Stimulated activated CD4-positive, alpha-beta T cell treated with anti-CD3 and anti-CD28 coated beads, Interleukin-15, amount 100 ng/mL, for 48 hours (primary cell): Measurements from ENCODE around the gene DNAL1.
"Not testable (repeated sequence)": the region's sequence is repeated elsewhere in the genome, so short reads cannot be mapped to it uniquely, and the experiment has no call there.

ENCODE experiments used
- DNase-seq, 2 donors: peaks; one replicate each; pipeline ENCODE4 v3.0.0-alpha.2; 2020; ENCODE audit warnings: low read depth in 2 of 2

The DNAL1 gene

GRCh38 chr14:73644531-73645247, at the start of gene DNAL1:
Gene DNAL1 (plus strand): TSS chr14:73644986. CDS start chr14:73645040, 54 bp downstream.
- DNase-seq = peak; percentile 82 to 90

GRCh38 chr14:73599499-73599898, 45.3 kb upstream of the DNAL1 start:
- DNase-seq = no peak

DNA sequence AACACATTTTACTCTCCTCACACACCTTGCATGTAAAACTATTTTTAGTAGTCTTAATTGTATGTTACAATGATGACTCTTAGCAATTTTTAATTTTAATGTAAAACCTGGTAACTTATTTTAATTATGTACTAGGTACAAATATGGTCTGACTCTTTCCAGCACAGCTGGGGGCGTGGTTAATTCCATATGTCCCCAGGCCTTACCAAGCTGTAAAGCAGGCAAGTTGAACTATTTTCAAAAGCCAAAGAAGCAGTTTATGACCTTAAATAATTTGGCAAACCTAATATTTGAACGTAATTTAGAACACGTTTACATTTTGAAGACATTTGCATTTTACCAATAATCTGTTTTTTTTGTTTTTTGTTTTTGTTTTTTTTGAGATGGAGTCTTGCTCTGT, 41.8 kb upstream of the DNAL1 start:
- DNase-seq = no peak

DNA sequence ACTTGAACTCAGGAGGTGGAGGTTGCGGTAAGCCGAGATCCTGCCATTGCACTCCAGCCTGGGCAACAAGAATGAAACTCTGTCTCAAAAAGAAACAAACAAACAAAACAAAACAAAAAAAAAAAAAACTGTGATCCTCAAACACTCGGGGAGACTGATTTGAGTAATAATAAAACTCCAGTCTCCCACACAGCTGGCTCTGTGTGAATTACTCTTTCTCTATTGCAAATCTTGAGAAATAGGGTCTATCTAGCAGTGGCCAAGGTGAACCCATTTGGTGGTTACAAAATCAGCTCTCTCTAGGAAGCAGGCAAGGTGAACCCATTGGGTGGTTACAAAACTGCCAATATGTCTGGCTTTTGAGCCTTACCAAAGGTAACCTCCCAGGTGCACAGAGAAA, 38.5 kb upstream of the DNAL1 start:
- no peak for DNase-seq

- no peak for DNase-seq
These were observed 37.5 kb upstream of the DNAL1 start for GRCh38 chr14:73607241-73607640.

DNA sequence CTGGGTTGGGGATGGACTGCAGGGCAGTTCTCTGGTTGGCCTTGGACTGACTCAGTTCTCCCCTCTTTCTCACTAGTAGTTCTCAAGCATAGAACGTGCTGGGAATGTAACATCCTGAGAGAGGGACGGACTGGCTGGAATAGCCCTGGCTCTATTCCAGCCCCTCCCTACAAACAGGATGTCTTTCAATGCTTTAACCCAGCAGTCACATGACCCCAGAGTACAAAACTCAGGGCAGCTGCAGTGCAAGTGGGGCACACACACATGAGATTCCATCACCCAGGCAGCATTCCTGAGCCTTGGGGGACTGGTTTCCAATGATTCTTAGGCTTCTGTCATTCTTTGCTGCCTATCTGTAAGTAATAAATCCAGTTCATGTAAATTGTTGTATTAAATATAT, 34.1 kb upstream of the DNAL1 start:
- no peak for DNase-seq

GRCh38 chr14:73612339-73613045, 32.3 kb upstream of the DNAL1 start, which contains the start of gene ACOT6:
Gene ACOT6 (plus strand): TSS chr14:73612517. CDS start chr14:73612572, 55 bp downstream.
- DNase-seq = peak; percentile 50 to 66

DNA sequence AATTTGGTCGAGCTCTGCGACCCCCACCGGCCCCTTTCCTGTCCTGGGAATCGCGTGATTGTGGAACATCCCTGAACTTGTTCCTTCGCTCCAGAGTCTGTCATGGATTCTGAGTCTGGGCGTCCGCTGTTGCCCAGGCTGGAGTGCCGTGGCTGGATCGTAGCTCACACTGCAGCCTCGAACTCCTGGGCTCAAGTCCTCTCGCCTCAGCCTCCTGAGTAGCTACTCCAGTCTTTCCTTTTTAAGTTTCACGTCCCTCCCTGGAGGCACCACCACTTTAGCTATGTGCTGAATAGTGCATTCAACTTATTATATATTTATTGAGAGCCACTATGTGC, 31.8 kb upstream of the DNAL1 start:
- DNase-seq = no peak

- DNase-seq = no peak
These were observed 31.3 kb upstream of the DNAL1 start for GRCh38 chr14:73613419-73613963.

DNA sequence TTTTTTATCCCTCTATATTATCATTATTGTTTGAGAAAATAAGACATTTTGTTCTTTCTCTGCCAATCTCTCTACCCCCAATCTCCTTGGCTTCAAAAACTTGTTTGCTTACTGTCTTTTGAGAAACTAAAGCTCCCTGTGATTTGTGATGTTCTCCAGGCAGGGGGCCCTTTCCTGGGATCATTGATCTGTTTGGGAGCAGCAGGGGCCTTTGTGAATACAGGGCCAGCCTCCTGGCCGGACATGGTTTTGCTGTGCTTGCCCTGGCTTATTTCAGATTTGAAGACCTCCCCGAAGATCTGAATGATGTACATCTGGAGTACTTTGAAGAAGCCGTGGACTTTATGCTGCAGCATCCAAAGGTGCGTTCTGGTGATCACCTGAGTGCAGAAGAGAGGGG, 28.0 kb upstream of the DNAL1 start:
- no peak for DNase-seq

GRCh38 chr14:73619524-73619923, 25.3 kb upstream of the DNAL1 start:
- DNase-seq = no peak

GRCh38 chr14:73620268-73620667, 24.5 kb upstream of the DNAL1 start:
- no peak for DNase-seq

GRCh38 chr14:73623504-73624054, 21.2 kb upstream of the DNAL1 start:
- no peak for DNase-seq

GRCh38 chr14:73625706-73626105, 19.1 kb upstream of the DNAL1 start:
- no peak for DNase-seq

DNA sequence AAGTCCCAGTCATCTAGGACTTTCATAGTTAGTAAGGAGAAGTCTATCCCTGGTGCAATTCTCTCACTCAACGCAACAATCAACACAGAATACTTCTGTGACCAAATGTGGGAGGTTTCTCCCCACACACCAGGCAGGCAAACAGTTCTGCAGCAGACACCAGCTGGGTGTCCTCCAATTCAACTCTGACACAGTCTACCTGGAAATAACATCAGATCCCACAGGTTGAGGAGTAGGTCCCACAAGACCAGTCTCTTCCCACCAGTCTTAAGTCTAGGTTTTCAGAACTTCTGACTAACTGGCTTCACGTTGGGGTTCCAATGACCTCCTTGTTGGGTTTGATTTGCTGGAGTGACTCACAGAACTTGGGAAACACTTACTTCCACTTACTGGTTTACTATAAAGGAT, 17.6 kb upstream of the DNAL1 start:
- DNase-seq = no peak

- no peak for DNase-seq
These were observed 14.6 kb upstream of the DNAL1 start for GRCh38 chr14:73630009-73630780.

GRCh38 chr14:73633116-73634010, 11.4 kb upstream of the DNAL1 start:
- DNase-seq = peak in 1 of 2 donors; percentile 54

DNA sequence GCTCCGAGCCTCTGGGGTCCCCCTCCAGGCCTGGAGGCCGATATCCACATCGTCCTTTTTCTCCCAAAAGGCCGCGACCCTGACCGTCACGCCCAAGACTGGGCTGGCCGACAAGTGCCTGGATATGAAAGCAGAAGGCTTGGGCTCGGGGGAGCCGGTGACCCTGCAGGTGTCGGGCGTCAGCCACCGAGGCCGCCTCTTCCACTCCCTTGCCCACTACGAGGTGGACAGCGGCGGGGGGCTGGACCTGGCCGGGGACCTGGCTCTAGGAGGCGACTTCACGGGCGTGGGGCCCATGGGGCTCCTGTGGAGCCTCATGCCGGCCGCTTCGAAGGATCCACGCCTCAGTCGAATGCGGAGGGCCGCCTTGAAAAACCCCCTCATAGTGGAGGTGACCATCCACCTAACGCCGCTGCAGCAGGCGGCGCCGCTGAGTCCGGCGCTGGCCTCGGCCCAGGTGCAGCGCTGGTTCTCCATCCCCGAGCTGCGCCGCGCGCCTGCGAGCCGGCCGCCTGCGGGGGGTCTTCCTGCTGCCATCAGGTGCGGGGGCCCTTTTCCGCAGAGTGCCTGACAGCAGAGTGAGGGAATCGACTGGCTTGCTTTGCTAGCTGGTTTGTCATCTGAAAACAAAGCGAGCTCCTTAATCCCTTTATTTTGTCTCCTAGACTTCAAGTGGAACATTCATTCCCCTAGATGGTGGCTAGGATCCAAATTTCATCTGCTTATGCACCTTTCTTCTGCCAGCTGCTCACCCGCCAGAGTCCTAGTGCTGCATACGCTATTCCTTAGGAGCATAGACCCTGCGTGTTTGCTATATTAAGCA, 10.6 kb upstream of the DNAL1 start:
- no peak for DNase-seq

GRCh38 chr14:73636355-73636754, 8.4 kb upstream of the DNAL1 start:
- DNase-seq = not testable (repeated sequence)

DNA sequence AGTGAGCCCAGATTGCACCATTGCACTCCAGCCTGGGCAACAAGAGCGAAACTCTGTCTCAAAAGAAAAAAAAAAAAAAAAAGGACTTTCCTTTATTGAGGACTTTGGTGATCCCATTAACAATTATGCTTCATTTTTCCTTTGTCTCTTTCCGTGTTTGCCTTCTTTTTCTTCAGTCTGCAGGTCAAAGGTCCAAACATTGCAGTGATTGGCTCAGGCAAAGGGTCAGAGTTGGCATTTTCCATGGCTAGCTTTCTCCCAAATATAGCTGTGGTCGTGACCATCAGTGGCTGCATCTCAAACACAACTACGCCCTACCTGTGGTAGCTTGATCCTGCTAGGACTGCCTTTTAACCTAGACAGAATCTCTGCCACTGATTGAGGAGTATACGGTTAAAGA, 7.0 kb upstream of the DNAL1 start:
- no peak for DNase-seq
